HEK293T (cell line): Measurements from ENCODE around the gene LMAN2.

Source experiments
- CTCF ChIA-PET: fragments of 350-600 bp; formaldehyde crosslinking; extraction: SDS; loops from one replicate; lab custom pipeline; 2021; ENCODE audit warnings: antibody characterized with exemption, inconsistent platforms; lab: Yijun Ruan, JAX
- POLR2A ChIA-PET: fragments of 350-600 bp; formaldehyde crosslinking; extraction: SDS; loops from one replicate; lab custom pipeline; 2020; ENCODE audit warnings: antibody characterized with exemption, inconsistent platforms; lab: Yijun Ruan, JAX
- DNase-seq: peaks from one replicate; pipeline ENCODE4 v3.0.0; 2012; ENCODE audit warnings: mixed read lengths; ENCODE audit errors: extremely low spot score
- ARNT ChIP-seq: fragments of 450-650 bp; IDR thresholded peaks from 2 replicates; pipeline ENCODE4 v1.6.1; 2017; ENCODE audit warnings: mild to moderate bottlenecking
- BHLHE40 ChIP-seq: fragments of 450-650 bp; IDR thresholded peaks from 2 replicates; pipeline ENCODE4 v1.6.1; 2016; ENCODE audit warnings: mild to moderate bottlenecking, moderate library complexity, borderline replicate concordance
- ELF4 ChIP-seq: fragments of 450-650 bp; IDR thresholded peaks from 2 replicates; pipeline ENCODE4 v1.6.1; 2017; ENCODE audit warnings: antibody characterized with exemption
- FOXA1 ChIP-seq: fragments of 450-650 bp; IDR thresholded peaks from 2 replicates; pipeline ENCODE4 v1.6.1; 2016; ENCODE audit warnings: mild to moderate bottlenecking
- FOXK2 ChIP-seq: fragments of 450-650 bp; IDR thresholded peaks from 2 replicates; pipeline ENCODE4 v1.6.1; 2016; ENCODE audit warnings: mild to moderate bottlenecking
- FOXM1 ChIP-seq: fragments of 450-650 bp; IDR thresholded peaks from 2 replicates; pipeline ENCODE4 v1.6.1; 2017; ENCODE audit warnings: mild to moderate bottlenecking, borderline replicate concordance
- HDGF ChIP-seq: fragments of 450-650 bp; IDR thresholded peaks from 2 replicates; pipeline ENCODE4 v1.6.1; 2017; ENCODE audit warnings: antibody characterized with exemption, borderline replicate concordance
- L3MBTL2 ChIP-seq: fragments of 450-650 bp; conservative IDR thresholded peaks from 2 replicates; pipeline ENCODE4 v1.6.1; 2016; ENCODE audit warnings: mild to moderate bottlenecking
- NFRKB ChIP-seq: fragments of 450-650 bp; IDR thresholded peaks from 2 replicates; pipeline ENCODE4 v1.6.1; 2016; ENCODE audit warnings: mild to moderate bottlenecking, moderate library complexity
- SP1 ChIP-seq: fragments of 450-650 bp; IDR thresholded peaks from 2 replicates; pipeline ENCODE4 v1.6.1; 2017
- SUZ12 ChIP-seq: fragments of 450-650 bp; IDR thresholded peaks from 2 replicates; pipeline ENCODE4 v1.6.1; 2016; ENCODE audit warnings: mild to moderate bottlenecking
- TARDBP ChIP-seq: fragments of 450-650 bp; IDR thresholded peaks from 2 replicates; pipeline ENCODE4 v1.6.1; 2016

The LMAN2 gene

DNA sequence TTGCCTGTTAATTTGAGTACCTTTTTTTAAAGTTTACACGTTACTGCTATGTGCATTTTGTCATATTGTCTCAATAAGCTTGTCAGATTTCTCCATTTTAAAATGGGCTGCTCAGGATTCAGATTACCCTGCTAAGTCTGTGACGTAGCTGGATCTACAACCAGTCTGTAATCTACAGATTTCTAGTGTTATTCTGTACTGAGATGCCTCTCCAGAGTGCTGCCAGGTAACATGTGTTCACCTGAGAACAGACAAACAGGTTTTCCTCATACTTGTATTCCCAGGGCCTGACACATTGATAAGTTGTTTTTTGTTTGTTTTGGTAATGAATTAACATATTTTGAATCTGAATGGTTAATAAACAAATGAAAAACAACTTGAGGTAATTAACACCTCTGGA, 63.3 kb downstream of the LMAN2 start:
- no peak for DNase-seq
- ChIA-PET POLR2A (no interaction called here), CTCF (no interaction called here)
- no peak for TF ChIP-seq NFRKB
- no peak for TF ChIP-seq HDGF
- no peak for TF ChIP-seq SUZ12
- no peak for TF ChIP-seq TARDBP
- TF ChIP-seq ELF4 = no peak
- TF ChIP-seq FOXA1 = no peak
- TF ChIP-seq BHLHE40 = no peak
- no peak for TF ChIP-seq SP1
- no peak for TF ChIP-seq FOXK2
- no peak for TF ChIP-seq ARNT
- TF ChIP-seq FOXM1 = no peak
- TF ChIP-seq L3MBTL2 = no peak
